T-helper 22 cell (primary cell): Measurements from ENCODE around the gene UNC13C.
"Not testable (repeated sequence)": the region's sequence is repeated elsewhere in the genome, so short reads cannot be mapped to it uniquely, and the experiment has no call there.

Experiments used
- DNase-seq: peaks from one replicate; pipeline ENCODE4 v3.0.0-alpha.2; 2020; ENCODE audit warnings: low read depth

Gene UNC13C

DNA sequence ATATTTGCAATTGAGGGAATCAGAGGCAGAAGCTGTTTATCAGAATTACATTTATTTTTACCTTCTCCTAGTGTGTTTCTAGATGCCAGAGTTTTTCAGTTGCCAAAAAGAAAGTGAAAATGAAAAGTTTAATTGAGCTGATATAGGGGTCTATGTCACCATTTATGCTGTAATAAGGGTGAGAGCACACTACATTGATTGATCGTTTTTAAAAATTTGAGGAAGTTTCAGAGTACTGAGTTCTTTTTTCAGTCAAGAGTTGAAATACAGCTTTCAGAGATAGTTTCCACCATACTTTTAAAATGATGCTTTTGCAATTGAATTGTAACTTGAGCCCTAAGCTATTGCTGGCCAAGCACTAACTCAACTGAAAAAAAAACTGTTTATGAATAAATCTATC is 326.9 kb downstream of the UNC13C start:
- no peak for DNase-seq

DNA sequence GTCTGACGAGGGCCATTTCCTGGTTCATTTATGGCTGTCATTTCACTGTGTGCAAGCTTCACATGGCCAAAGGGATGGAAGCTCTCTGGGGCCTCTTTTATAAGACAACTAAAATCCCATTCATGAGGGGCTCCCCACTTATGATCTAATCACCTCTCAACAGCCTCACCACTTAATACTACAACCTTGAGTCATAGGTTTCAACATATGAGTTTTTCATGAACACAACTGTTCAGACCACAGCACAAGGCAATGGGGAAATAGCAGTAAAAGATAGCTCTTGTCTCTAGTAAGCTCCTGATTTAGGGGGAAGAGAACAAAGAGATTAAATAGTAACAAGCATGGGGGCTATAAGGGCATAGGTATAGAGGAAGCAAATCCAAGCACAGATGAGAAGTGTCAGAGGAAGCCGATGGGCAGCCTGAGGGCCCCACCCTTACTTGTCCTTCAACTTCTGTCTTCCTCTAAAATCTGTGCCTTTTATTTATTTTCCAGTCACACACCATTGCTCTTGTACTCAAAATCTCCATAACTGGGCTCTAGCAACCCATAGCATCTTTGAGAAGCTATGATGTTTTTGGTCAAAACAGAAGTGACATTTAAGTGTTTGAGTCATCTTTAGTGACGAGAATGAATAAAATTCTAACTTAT is 329.1 kb downstream of the UNC13C start:
- no peak for DNase-seq

DNA sequence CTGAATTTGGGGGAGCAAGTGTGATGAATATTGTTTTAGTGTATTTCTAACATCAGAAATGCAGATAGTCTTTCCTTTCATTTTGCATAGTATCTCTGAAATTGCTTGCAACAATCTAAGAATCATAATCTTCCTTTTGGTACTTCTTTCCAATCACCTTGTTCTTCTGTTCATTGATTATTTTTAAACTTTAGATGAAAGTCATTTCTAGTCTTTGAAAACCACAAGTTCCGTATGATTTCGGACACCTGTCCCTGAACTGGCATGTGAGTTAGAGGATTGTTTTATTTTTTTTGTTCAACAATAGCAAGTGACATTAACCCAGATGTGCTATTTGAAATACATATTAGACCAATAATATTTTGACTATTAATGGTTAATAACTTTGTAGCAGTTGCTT is 329.7 kb downstream of the UNC13C start:
- DNase-seq = no peak

DNA sequence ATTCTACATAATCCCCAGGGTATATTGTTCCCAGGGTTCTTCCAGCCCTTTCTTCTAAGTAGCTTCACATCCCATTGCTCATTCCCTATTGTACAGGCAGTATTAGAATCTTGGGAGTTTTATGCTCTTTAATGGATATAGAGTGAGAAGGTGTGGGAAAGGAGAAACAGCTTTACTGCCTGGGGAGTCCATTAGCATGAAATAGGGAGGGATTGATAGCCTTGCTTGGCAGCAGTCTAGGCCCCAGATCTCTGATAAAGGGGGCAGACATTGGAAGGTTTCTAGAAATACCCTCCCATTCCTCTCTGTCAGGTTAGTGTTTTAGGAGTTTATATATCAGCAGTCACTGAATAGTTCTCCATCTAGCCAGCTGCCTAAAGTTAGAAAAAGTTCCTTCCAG is 334.3 kb downstream of the UNC13C start:
- no peak for DNase-seq

DNA sequence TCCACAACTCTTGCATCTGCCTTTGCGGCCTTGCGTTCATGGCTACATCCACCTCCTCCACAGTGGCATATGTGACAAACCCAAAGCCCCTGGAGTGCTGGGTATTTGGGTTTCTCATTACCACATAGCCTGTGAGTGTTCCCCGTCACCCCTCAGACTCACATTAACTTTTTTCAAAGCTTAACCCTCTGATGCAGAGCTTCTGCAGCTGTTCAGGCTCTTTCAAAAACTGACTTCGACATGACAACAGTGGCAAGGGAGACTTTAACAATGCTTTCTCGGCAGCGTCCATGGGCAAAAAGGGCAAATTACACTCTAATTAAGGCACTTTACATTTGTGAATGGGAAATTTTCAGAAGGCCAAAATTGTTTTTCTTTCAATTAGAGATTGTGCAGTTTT is 343.2 kb downstream of the UNC13C start:
- DNase-seq = no peak

DNA sequence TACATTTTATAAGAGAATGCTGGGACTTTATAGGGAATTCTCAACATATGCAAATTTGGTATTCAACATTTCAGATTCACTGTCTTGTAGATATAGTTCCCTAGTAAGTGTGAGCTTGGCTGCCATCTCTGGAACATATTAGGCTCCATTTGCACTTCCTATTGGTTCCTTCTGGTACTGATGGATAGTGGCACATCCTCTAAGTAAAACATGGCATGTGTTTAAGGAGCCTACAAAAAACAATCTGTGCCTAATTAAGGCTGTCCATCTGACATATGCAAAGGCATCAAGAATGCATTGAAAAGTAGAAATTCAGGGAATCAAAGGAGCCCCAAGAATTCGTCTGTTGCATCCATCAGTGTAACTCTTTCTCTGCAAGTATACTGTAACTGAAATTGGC is 344.1 kb downstream of the UNC13C start:
- DNase-seq = no peak

DNA sequence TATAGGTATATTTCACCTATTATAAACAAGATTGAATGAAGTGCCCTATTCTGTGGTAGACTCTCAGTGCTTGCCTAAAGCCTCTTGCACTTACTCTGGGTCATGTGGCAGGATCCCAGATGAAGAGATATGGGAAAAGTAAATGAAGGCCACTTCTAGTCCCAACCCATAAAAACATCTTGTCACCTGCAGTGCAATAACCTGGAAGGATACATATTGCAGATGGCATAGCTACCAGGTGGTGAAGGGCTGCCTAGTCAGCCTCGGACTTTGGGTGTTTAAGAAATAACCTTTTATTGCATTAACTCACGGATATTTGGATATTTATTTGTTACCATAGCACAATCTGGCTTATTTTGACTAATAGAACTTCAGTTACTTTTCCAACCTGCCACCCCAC is 367.1 kb downstream of the UNC13C start:
- no peak for DNase-seq

DNA sequence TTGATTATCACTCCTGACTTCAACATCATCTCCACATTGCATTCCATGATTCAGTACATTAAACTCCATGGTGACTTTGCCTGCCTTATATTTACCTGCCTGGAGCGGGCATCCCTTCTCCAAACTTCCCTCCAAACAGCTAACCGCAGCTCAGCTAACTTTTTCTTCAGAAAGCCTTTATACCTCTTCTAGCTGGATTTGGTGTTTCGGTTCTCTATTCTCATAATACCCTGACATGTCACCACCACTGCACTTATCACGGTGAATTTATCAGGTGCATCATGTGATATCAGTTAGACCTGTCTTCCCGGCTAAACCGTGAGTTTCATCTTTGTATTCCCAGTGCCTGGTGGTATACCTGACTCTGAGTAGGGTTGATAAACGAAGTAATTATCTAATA is 367.6 kb downstream of the UNC13C start:
- no peak for DNase-seq

DNA sequence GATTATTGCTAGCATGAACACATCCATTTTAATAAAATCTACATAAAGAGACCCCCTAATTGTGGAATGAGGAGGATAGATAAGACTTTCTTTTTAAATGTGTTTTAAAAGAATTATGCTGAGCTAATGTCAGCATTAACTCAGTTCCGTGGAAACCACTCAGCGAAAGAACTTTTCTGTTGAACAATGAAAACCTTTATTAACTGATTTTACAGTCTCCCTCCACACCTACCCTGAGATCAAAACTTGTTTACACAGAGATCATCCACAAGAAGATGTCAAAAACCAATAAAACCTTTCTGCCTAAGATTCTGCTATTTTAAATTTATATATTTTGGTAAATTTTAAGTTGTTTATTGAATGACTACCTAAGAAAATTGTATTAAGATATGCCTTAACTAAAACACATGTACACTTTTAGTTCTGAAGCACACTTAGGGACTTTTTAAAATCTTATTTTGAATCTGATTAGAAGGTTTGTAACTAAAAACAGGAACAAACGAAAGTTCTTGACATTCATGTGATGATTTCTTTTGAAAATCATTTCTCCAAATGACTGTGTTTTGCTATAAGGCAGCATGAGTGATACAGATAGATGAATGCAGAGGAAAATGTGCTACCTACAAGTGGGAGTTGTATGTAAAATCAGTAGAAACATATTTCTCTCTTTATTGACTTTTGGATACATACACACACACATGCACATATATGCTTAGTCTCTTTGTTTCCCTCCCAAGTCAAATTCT is 369.0 kb downstream of the UNC13C start:
- DNase-seq = no peak

DNA sequence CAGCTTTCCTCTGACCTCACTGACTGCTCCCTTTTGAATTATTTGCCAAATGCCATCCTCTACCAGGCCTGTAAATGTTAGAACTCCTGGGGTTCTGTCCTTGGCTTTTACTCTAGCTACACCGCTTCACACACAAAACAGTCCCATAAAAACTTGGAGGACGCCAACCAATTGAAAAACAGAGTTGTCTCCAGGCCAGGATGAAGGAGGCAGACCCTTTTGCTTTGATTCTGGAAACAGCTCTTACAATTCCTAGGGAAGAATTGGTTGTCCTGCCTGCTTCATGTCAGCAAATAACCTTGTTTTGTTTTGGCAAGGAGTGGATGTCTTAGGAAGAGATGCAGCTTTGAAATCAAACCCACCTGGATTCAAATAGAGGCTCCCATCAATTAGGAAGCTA is 375.5 kb downstream of the UNC13C start:
- DNase-seq = no peak

DNA sequence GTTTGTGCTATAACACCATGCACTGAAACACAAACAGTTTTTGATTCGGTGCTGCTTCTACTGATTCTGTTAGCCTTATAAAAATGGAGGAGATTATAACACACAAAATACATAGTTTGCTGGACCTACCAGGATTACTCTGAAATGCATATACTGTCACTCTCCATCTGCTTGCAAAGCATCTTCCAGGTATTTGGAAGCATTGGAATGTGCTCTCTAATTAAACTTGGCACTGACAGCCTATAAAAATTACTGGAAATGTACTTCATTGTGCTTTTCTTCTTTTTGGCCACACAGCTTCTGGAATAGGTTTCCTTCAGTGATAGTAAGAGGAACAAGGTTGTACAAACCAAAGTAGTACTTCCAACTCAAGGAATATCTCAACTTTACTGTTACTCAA is 376.1 kb downstream of the UNC13C start:
- no peak for DNase-seq

DNA sequence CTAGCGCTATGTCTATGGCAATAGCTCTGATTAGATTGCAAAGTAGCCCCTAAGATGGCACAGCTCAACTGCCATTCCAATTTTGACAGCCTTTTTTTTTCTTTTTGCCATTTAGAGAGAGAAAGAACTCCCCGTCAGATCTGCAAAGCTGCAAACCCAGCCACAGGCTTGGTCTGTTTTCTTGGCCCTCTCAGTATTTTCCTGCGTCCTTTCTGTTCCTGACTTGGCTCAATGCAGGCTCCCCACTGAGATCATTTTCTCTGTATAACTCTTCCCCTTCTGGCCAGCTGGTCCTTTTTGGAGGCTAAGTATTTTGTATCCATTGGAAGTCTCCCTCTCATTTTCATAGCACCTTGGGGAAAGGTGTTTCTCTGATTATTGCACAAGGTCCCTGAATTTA is 386.7 kb downstream of the UNC13C start:
- no peak for DNase-seq

DNA sequence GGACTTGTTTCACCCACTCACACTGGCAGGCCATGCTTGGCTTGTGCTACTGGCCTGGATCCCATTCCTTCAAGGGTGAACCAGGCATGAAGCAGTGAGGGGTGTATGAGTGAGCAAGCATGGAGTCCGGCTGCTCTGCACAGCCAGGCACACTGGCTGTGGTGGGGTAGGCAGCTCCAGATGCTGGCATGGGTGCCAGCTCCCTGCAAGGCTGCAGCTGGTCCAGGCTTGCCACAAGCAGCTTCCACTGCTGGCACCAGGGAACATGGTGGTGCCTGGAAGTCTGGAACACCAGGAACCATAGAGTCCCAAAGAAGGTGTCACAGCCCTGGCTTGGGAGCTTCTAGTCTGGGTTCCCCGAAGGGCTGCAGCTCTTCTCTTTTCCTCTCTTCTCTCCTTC is 395.1 kb downstream of the UNC13C start:
- DNase-seq = no peak

DNA sequence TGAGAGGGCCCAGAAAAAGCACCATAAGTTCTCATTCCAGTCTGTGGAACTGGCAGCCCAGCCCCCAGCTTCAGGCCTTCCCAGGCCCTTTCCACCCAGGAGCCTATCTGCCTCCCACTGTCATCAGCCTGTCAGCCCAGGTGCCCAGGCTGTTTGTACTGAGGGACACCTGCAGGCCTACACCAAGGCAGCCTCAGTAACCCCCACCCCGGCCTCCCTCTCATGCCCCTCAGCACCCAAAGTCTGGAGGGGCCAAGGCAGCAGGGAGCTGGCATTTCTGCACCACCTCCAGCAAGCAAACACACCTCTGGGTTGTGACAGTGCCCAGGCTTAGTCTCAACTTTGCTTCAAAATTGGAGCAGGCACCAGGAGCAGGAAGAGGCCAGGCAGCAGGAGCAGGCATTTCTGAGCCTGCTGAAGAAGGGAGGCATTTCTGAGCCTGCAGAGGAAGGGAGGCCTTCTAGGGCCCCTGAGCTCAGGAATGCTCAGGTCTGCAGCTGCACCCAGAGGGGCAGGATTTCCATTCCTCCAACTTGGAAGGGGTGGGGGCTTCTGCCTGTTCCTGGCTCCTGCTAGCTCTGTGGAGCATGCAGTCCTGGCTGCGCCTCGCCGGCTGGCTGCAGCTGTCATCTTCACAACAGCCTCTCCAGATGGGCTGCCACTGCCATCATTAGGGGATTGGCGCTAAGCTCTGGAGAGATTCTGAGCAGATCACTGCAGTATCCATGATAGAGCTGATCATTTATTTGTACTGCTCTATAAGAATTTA is 396.1 kb downstream of the UNC13C start:
- no peak for DNase-seq

DNA sequence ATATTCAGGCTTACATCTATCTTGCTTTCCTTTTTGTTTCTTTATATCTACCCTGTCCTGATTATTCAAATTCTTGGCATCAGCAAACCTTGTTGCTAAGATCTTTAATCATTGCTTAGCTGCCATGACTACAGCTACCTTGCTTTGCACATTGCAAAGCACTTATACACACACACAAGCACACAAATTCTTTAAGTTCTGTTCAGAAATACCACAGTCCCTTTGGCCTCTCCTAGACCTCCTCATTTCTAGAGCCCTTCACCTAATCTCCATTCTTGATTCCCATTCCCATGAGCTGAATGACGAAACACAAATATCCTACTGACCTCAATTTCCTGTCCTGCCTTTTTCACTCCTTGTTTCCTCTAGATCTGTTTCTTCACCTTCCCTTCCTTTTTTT is 409.6 kb downstream of the UNC13C start:
- DNase-seq = no peak

DNA sequence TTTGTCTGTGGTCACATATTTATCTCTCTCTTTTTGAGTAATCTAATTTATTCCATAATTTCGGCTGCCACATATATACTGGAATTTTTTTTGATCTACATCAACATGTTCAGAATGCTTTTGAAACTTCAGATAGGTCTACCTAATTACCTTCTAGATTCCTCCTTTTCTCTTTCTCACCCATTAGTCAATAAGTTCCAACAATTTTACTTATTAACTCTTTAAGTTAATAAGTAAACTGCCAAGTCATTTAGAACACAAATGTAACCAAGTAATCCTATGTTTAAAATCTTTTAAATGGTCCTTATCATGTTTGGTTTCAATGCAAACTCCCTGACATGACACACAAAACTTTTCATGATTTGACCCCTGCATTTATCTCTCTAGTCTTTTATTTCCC is 410.5 kb downstream of the UNC13C start:
- no peak for DNase-seq

DNA sequence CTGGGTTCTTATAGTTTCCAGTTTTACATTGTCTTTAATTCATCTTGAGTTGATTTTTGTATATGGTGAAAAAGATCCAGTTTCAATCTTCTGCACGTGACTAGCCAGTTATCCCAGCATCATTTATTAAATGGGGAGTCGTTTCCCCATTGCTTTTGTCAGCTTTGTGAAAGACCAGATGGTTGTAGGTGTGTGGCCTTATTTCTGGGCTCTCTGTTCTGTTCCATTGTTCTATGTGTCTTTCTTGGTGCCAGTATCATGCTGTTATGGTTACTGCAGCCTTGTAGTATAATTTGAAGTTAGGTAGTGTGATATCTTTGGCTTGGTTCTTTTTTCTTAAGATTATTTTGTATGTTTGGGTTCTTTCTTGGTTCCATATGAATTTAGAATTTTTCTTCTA is 432.2 kb downstream of the UNC13C start:
- DNase-seq = no peak

DNA sequence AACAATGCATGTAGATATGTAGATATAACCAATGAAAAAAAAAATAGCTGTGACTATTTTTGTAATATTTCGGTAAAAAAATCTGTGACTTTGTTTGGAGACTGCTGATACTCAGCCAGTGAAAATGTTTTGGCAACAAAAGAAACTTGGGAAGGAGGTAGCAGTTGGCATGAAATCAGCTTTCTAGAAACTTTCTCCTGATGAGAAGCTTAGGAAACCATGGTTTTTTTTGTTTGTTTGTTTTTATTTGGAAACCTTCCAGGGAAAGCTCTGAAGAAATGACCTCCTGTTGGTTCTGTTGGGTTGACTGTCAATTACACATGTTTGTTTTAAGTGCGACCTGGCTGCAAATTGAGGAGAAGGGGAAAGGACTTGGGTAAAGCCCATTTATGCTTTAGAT is 445.9 kb downstream of the UNC13C start:
- no peak for DNase-seq

DNA sequence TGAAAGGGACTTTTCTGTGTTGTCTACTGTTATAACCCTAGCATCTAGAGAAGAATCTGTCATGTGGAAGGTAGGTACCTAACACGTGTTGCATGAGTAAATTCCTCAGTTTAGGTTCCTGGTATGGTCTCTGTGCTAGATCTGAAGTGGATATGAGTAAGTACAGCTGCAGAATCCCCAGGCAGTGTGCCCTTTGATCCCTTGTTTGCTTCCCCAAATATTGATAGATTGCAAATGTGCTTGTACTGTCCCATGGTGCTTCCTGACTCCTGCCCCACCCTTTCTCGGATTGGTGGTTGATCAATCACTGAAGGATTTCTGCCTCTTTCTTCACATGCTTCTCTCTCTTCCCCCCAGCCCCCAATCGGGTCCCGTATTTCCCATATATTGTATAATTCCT is 450.4 kb downstream of the UNC13C start:
- no peak for DNase-seq

DNA sequence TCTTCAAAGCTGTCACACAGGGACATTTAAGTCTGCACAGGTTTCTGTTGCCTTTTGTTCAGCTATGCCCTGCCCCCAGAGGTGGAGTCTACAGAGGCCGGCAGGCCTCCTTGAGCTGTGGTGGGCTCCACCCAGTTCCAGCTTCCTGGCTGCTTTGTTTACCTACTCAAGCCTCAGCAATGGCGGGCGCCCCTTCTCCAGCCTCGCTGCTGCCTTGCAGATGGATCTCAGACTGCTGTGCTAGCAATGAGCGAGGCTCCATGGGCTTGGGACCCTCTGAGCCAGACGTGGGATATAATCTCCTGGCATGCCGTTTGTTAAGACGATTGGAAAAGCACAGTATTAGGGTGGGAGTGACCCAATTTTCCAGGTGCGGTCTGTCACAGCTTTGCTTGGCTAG is 472.0 kb downstream of the UNC13C start:
- not testable (repeated sequence) for DNase-seq

DNA sequence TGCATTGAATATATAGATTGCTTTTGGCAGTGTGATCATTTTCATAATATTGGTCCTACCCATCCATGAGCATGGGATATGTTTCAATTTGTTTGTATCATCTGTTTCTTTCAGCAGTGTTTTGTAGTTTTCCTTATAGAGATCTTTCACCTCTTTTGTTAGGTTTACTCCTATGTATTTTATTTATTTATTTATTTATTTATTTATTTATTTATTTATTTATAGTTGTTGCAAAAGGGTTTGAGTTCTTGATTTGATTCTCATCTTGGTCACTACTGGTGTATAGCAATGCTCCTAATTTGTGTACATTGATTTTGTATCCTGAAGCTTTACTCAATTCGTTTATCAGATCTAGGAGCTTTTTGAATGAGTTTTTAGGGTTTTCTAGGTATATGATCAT is 478.2 kb downstream of the UNC13C start:
- no peak for DNase-seq

DNA sequence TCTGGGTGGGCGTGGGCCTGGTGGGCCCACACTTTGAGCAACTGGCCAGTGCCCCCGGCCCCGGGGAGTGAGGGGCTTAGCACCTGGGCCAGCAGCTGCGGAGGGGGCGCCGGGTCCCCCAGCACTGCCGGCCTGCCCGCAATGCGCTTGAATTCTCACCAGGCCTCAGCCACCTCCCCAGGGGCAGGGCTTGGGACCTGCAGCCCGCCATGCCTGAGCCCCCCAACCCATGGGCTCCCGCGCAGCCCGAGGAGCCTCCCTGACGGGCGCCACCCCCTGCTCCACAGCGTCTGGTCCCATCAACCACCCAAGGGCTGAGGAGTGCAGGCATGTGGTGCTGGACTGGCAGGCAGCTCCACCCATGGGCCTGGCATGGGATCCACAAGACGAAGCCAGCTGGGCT is 484.3 kb downstream of the UNC13C start:
- DNase-seq = no peak

DNA sequence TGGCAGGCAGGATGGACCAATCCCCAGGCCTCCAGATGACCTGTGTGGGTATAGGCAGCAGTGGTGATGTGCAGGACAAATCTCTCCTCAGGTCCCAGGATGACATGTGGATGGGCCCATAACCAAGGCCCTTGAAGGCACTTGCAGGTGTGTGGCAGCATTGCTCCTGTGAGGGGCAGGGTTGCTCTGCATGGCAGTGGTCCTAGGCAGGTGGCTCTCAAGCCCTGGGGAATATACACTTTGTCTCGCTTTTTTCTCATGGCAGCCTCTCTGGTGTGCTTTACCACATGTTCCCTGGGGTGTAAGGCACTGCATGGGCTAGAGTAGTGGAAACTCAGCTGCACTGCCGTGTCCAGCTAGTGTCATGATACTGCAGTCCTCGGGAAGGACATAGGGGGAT is 503.6 kb downstream of the UNC13C start:
- DNase-seq = no peak
